ENCODE data around the gene FAM111A. TPM values are rescaled to one million over a fixed set of nuclear protein-coding genes. Genes with fewer than 3 reads are reported as not detected.

Gene FAM111A, protein sequence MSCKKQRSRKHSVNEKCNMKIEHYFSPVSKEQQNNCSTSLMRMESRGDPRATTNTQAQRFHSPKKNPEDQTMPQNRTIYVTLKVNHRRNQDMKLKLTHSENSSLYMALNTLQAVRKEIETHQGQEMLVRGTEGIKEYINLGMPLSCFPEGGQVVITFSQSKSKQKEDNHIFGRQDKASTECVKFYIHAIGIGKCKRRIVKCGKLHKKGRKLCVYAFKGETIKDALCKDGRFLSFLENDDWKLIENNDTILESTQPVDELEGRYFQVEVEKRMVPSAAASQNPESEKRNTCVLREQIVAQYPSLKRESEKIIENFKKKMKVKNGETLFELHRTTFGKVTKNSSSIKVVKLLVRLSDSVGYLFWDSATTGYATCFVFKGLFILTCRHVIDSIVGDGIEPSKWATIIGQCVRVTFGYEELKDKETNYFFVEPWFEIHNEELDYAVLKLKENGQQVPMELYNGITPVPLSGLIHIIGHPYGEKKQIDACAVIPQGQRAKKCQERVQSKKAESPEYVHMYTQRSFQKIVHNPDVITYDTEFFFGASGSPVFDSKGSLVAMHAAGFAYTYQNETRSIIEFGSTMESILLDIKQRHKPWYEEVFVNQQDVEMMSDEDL
- 48.4 and 85.1 TPM in 2 replicates for total RNA-seq

DNA sequence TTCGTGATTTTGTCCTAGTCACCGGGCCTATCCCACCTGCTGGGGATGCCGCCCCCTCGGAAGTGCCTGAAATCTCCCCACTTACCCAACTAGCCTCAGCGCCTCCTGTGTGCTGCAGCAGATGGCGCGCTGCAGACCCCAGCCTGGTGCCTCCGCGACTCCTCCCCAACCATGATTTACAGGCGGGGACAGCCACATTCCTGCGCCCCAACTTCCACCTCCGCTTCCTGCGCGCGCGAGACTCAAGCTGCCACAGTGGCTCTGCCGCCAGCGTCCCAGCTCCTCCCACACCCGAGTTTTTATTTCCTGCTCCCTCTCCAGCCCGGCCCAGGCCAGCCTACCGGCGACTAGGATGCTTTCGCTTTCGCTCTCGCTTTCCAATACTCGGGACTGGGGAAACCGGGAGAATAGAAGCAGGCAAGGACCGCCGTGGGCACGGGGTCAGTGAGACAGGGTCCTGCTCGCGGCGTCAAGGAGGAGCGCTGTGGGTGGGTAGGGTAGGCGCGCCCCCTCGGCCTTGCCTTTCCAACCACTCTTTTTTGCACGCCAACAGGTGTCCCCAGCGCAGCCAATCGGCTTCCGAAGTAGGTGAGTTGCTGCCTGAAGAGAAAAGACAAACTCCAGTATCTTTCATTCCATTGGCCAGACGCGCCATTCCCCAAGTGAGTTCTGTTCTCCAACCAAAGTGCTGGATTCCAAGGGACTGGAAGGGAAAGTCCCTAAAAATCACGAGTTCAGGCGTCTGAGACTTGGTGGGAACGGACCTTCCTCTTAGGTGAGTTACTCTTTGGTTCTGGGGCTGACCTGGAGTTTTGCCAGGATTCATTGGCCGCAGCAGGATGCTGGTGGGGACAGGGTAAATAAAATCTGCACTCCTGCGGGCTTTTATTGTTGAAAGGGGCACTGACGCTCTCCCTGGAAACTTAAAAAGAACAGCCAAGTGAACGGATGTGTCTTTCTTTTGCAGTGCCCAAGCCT lies at the start of gene FAM111A:
Gene FAM111A, plus strand, starts transcription at position 327 of the 978 bp plus-strand sequence. CDS start 6,017 bp downstream, outside the sequence.

DNA sequence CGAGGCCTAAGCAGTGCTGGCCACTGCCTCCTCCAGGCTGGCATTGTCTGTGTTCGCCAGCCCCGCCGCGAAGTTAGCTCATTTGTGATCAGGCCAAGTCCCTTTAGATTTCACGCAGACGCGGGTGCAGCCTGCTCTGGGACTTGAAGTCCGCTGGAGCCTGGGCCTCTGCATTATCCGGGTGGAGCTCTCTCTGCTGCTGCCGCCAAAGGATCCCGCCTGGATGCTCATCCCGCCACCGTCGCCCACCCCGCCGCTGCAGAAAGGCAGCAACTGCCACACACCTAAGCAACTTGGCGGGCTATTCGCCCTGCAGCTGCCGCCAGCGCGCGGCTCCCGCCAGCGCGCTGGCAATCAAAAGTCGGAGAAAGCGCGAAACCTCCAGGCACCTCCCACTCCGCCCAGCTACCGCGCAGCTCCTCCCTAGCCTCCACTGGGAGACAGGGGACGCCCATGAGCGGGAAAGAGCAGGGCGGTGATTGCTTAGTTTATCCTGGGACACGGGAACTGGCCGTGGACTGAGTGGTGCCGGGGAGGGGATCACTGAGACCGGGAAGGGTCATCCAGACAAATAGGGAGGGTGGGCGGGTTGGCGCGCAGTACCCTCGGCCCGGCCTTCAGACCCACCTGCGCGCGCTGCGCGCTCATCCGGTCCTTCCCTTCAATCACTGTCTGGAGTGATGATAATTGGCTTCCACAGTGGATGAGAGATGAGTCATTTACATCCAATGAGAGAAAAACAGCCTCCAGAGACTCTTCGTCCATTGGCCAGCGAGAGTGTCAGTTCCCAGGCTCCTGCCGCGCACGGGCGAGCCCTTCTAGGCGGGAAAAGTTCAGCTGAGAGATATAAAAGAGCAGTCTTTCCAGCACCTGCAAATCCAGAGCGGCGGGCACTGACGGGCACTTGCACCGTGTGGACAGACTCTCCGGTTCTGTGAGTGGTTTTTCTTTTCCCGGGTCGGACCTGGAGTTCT lies 36.0 kb upstream of the FAM111A start, which contains the start of gene FAM111B:
Gene FAM111B, plus strand, starts transcription at position 875 of the 974 bp plus-strand sequence. CDS start 2,389 bp downstream, outside the sequence.

DNA sequence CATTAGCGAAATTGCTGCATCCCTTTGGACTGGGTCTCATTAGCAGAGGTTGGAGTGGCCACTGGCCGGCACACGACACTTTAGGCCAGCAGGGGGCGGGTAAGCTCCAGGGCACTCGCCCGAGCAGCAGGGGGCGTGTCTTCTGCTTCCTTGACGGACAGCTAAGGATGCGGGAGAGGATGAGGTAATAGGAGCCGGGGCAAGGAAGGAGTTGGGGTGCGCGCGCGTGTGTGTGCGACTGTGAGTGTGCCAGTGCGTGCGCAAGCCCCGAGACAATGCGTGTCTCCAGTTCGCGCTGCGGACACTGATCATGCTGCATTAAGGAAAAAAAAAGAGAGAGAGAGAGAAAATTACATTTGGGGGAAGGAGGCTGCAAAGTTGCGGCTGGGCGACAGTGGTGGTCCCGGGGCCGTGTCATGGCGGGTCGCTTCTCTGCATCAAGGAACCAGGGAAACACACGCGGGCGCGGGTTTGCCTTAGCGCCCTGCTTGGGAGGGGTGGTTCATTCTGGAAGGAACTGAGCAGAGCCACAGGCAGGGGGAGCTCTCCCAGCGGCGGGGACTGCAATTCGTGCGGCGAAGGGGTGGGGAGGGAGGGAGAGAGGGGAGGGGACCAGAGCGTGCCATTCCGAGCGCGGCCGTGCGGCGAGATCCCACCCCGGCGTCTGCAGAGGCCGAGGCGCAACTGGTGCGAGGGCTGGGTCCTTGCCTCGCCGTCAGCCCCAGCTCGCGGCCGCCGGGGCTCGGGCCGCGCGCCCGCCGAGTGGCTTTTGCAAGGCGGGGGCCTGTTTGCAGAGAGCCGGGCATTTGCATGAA lies 29.1 kb downstream of the FAM111A start, which contains the start of gene DTX4:
Gene DTX4, plus strand, starts transcription at position 625 of the 815 bp plus-strand sequence. CDS start 464 bp downstream, outside the sequence.

Other genes with a start within 250 kb of the FAM111A start
- gene GLYATL1, start 203.4 kb upstream of the FAM111A start, total RNA-seq: not detected in 2 replicates
- gene GLYATL1B, start 56.5 kb upstream of the FAM111A start, total RNA-seq: not detected in 2 replicates
- 13.9 and 31.7 TPM in 2 replicates for gene FAM111B, start 35.6 kb upstream of the FAM111A start, total RNA-seq
- 0.32 and 68.3 TPM in 2 replicates for gene DTX4, start 29.3 kb downstream of the FAM111A start, total RNA-seq
- gene MPEG1, start 70.1 kb downstream of the FAM111A start, total RNA-seq: 0.06 TPM in 1 of 2 replicates, not detected in the other
- gene OR5AN1, start 216.0 kb downstream of the FAM111A start, total RNA-seq: under 0.01 TPM in 1 of 2 replicates, not detected in the other

All from bladder microvascular endothelial cell (primary cell).